ENCODE data around the gene OR2T34.
"Not testable (repeated sequence)": the region's sequence is repeated elsewhere in the genome, so short reads cannot be mapped to it uniquely, and the experiment has no call there.

The OR2T34 gene, protein sequence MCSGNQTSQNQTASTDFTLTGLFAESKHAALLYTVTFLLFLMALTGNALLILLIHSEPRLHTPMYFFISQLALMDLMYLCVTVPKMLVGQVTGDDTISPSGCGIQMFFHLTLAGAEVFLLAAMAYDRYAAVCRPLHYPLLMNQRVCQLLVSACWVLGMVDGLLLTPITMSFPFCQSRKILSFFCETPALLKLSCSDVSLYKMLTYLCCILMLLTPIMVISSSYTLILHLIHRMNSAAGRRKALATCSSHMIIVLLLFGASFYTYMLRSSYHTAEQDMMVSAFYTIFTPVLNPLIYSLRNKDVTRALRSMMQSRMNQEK

DNA sequence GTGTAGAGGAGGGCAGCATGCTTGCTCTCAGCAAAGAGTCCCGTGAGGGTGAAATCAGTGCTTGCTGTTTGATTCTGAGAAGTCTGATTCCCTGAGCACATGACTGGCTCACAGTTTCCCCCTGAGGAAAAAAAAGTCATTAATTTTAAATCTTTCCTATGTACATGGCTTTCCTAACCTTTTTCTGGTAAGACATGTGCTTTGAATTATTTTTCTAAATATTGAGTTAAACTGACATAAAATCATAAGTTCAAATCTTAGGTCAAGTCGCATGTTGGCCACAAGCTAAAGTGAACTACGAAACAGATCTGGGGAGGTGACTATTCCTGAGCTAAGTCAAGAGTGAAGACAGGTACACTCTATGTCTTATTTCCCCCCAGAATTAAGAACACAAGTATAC, at the start of gene OR2T34:
OR2T34 (minus strand) TSS at position 101 of the 400 bp plus-strand sequence; CDS start at position 101, 0 bp downstream.
- DNase-seq (ENCODE audit: low read depth in 1 of 2, low spot score in 1 of 2), result not testable (repeated sequence)

DNA sequence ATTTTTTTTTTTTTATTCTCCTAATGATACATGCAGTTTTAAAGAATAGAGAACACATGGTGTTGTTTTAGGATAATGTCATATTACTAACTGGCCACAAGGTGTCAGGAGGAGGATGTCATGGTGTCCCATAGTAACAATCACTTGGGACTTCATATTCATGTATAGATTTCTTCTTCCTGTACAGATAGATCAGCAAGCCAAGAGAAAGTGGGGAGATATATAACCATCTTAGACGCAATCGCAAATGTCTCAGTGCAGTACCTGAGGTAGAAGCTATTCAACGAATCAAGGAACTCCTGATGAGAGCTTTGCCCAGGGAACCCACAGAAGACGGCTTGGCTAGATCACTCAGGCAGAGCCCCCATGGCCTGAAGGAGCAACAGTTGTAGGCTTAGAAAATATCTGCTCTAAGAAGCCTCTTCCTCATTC, 48.0 kb upstream of the OR2T34 start:
- DNase-seq (ENCODE audit: low read depth in 1 of 2, low spot score in 1 of 2), result no peak

DNA sequence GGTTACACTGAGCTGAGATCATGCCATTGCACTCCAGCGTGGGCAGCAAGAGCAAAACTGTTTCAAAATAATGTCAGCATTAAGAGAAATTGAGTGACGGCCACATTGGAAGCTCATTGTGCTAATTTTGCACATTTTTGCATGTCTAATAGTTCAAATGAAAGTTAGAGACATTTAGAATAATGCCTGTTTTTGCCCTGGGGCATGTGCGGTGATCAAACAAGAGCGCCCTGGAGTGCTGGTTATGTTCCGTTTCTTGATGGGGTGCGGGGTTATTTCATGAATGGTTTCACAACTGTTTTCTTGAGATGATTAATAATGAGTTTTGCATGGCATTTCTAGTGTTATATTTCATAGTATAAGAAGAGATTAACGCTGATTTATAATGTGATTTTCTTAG, 47.2 kb upstream of the OR2T34 start:
- DNase-seq (ENCODE audit: low read depth in 1 of 2, low spot score in 1 of 2), result no peak

DNA sequence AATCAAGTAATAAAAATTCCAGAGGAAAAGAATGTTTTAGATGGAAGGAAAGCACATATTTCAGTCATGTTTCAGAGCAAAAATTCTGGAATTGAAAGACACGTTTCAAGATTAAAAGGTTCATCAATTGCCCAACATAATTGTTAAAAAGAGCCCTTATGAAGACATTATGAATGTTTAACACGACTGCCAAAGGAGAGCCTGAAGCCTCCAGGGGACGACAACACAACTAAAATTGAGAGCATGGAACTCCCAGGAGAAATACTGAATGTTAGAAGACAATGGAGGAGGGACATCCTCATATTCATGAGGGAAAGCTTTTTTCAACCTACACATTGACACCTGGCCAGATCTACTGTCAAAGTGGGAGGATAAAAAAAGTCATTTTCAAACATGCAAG, 44.3 kb upstream of the OR2T34 start:
- DNase-seq (ENCODE audit: low read depth in 1 of 2, low spot score in 1 of 2), result peak in 1 of 2 donors; percentile 34

DNA sequence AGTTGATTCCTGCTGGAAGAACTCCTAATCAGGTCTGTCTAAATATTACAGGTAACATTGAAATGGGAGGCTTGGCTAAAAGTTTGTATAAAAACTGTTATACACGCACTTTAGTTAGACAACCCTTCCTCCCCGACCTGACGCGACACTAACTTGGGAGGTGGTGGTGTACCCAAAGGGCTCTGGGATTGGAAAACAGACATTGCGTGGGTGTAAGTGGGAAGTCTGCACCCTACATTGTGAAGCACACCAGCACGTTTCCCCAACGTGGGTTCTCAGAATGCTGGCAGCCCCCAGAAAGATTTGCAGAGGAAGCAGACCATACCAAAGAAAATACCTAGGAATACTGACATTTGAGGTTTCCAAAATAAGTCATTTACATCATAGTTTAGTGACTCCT, 43.6 kb upstream of the OR2T34 start:
- no peak for DNase-seq (ENCODE audit: low read depth in 1 of 2, low spot score in 1 of 2)

DNA sequence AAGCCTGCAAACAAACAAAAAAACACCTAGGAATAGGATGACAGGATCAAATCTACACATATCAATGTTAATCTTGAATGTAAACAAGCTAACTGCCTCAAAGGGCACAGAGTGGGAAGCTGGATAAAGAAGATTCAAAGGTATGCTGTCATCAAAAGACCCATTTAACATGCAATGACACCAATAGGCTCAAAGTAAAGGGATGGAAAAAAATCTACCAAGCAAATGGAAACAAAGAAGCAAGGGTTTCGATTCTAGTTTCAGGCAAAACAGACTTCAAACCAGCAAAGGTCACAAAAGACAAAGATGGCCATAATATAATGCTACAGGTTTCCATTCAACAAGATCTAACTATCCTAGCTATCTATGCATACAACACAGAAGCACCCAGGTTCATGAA, 39.2 kb upstream of the OR2T34 start:
- DNase-seq (ENCODE audit: low read depth in 1 of 2, low spot score in 1 of 2), result no peak

DNA sequence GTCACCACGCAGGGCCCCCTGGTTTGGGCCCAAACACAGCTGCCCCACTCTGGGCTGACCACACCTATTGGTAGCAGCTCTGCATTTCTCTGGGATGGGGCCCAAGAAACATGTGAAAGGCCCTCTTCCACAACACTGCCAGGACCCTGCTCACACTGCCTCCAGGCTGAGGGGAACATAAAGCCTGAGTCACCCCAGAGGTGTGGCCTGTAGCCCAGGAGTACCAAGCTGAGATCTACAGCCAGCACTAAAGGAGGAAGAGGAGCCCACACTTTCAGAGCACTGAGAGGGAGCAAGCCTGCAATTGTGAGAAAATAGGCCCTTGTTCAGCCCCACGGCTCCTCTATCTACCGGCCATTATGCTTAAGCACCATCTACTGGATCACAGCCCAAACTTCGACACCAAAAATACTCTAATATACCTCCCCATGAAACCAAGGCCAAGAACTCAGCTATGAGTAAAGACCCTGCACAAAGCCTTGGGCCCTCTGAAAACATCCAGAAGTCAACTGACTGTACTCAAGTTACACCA, 37.4 kb upstream of the OR2T34 start:
- DNase-seq (ENCODE audit: low read depth in 1 of 2, low spot score in 1 of 2), result peak in 1 of 2 donors; percentile 1

DNA sequence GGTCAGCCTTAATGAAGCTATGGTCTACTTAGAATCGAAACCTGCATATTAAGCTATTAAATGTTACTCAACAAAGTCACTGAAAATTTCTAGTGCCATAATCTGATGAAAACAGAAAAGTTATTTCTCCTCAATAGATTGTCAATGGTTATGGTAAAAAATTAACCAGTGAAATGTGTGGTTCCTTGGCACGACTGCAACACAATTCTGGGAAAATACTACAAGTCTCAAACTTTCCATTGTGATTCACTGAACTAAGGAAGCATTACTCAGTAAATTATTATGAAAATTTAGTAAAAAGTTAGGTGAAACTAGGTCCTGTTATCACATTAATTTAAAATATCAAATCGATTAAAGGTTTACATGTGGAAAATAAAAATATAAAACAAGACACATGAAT, 35.7 kb upstream of the OR2T34 start:
- DNase-seq (ENCODE audit: low read depth in 1 of 2, low spot score in 1 of 2), result no peak

DNA sequence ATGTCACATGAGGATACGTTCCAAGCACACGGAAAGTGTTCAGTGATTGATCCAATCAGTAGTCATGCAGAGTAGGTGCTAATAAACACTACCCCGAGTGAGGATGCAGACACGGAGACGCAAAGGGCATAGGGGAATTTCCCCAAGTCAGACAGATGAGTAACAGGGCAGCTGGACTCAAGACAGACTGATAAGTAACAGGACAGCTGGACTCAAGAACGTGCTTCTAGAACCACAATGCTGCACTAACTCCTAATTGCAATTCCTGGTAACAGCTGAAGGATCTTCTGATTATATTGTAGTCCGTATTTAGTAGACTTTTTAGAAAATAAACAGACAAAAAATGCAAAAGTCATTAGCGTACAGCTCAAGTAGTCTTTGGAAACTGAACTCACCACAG, 24.8 kb upstream of the OR2T34 start:
- no peak for DNase-seq (ENCODE audit: low read depth in 1 of 2, low spot score in 1 of 2)

DNA sequence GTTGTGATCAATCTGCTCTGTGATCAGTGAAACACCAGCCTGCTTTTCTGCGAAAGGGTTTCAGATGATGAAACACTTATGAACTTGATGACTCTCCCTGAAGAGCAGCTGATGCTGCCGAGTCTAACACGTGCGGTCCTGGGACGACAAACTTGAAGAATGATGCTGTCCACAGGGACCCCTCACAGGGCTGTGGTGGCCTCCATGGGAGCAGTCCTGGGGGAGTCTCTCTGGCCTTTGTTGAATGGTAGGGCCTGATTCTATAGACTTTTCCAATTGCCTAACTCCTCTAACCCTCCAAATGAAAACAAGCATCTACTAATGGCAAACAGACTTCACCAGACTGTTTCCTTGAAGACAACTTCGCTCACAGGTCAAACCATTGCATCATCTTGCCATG, 23.0 kb upstream of the OR2T34 start, which contains the start of gene OR2T10:
OR2T10 (minus strand) TSS at position 112 of the 400 bp plus-strand sequence. CDS start 3,932 bp downstream, outside the sequence.
- no peak for DNase-seq (ENCODE audit: low read depth in 1 of 2, low spot score in 1 of 2)

DNA sequence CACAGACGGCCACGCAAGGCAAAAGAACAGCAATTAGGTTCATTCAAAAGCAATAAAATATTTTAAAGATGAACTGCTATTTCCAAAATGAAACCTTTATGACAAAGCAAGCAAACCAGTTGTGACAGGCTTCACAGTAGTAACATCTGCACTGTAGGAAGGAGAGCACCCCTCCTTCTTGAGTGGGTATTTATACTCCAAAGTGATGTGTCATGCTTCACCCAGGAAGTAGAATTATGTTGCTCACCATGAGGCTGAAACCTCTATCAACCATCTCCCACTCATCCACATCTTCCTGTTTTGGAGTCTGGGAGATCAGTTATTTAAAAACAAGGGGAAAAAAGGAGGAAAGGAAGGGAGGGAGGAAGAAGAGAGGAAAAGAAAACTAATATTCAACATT, 22.1 kb upstream of the OR2T34 start:
- no peak for DNase-seq (ENCODE audit: low read depth in 1 of 2, low spot score in 1 of 2)

DNA sequence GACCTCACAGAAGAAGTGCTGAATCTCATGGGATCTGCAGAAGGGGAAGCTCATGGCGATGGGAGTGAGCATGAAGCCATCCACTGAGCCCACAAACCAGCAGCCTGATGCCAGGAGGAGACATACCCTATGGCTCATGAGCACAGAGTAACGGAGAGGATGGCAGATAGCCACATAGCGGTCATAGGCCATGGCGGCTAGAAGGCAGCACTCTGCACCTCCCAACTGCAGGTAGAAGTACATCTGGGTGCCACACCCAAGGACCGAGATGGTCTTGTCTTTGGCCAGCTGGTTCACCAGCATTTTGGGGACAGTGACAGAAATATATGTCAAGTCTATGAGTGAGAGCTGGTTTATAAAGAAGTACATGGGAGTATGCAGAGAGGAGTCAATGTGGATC, 18.7 kb upstream of the OR2T34 start:
- DNase-seq (ENCODE audit: low read depth in 1 of 2, low spot score in 1 of 2), result no peak

DNA sequence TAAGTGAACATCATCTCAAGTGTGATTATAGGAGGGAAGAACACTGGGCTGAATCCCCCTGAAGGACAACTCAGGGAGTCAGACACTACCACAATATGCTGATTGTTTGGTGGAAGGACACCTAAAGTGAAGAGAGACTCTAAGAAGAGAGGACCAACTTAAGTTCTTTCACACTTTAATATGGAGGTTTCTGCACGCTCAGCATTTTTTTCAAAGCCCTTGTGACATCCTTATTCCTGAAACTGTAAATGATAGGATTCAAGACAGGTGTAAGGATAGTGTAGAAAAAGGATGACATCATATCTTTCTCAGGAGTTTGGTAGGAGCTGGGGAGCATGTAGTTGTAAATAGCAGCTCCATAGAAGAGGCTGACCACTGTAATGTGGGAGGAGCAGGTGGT, 18.1 kb upstream of the OR2T34 start:
- DNase-seq (ENCODE audit: low read depth in 1 of 2, low spot score in 1 of 2), result no peak

DNA sequence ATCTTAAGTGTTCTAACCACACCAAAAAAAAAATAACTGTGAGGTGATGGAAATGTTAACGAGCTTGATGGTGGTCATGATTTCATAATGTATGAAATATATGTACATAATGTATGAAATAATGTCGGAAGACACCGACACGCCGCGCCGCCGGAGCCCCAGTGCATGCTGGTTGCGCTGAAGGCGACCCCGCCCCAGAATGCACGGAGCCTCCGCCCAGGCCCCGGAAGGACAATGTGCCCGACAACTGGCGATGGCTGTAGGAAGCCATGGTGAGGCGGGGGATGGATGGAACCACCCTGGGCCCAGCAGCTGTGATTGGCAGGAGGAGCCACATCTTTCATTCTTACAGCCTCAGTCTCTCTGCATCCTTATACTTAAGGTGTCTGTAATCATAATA, 15.5 kb upstream of the OR2T34 start:
- DNase-seq (ENCODE audit: low read depth in 1 of 2, low spot score in 1 of 2), result no peak

DNA sequence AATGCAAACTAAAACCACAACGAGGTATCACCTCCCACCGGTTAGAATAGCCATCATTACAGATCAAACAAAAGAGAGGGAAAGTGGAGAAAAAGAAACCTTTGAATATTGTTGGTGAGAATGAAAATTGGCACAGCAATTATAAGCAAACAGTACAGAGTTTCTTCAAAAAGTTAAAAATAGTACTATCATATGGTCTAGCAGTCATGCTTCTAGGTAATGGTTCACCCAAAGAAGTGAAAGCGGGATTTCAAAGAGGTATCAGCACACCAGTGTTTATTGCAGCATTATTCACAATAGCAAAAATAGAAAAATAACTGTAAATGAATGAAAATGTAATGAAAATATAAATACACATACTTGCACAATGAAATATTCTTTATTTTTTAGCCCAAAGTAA, 14.8 kb upstream of the OR2T34 start:
- no peak for DNase-seq (ENCODE audit: low read depth in 1 of 2, low spot score in 1 of 2)

DNA sequence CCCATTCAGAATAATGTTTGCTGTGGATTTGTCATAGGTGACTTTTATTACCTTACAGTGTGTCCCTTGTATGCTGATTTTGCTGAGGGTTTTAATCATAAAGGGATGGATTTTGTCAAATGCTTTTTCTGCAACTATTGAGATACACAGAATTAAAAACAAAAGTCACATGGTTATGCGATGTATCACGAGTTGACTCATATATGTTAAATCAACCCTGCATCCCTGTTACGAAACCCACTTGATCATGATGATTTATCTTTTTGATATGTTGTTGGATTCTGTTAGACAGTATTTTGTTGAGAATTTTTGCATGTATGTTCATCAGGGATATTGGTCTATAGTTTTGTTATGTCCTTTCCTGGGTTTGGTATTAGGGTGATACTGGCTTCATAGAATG, 10.7 kb upstream of the OR2T34 start:
- DNase-seq (ENCODE audit: low read depth in 1 of 2, low spot score in 1 of 2), result no peak

DNA sequence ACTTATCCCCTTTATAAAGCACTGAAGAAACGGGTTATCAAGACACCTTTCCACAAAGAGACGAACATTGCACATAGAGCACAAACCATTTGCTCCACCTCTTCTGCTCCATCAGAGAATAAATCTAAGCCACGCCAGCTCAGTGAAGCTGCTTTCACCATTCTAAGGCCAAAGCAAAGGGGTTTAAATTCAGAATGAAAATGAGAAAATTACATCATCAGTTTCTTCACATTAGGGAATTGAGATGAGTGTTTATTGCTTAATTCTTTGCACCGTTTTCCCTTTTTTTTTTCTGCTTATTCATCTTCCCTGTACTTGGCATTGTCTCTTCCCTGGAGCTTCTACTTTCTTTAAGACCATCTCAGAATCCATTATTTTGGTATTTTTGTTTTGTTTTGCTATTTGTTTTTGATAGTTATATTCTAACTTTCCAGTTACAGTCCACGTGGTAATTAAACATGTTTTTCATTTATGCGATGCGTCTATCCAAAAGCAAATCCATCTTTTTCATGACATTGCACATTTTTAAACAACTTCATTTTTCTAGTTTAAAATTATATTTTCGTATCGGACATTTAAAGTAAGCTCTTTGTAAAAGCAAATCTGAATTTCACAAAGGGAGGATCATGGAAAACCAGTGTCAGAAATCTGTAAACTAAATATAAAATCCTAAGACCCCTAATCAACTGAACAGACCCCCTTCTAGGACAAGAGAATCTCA, 1.9 kb upstream of the OR2T34 start:
- no peak for DNase-seq (ENCODE audit: low read depth in 1 of 2, low spot score in 1 of 2)

DNA sequence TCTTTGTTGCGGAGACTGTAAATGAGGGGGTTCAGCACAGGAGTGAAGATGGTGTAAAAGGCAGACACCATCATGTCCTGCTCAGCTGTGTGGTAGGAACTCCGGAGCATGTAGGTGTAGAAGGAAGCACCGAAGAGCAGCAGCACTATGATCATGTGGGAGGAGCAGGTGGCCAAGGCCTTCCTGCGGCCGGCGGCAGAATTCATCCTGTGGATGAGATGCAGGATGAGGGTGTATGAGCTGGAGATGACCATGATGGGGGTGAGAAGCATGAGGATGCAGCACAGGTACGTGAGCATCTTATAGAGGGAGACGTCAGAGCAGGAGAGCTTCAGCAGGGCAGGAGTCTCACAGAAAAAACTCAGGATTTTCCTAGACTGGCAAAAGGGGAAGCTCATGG, 701 bp downstream of the OR2T34 start:
- not testable (repeated sequence) for DNase-seq (ENCODE audit: low read depth in 1 of 2, low spot score in 1 of 2)

DNA sequence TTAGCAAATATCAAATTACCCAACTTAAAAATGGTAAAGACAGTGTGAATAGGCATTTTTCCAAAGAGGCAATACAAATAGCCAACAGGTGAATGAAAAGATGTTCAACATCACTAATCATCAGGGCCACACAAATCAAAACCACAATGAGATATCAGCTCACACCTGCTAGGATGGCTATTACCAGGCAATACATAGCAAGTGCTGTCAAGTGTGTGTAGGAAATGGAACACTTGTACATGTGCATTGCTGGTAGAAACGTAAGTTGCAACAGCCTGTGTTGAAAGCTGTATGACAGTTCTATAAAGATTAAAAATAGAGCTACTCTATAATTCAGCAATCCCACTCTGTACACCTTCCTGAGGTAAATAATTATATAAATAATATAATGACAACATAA, 2.5 kb downstream of the OR2T34 start:
- DNase-seq (ENCODE audit: low read depth in 1 of 2, low spot score in 1 of 2), result not testable (repeated sequence)

DNA sequence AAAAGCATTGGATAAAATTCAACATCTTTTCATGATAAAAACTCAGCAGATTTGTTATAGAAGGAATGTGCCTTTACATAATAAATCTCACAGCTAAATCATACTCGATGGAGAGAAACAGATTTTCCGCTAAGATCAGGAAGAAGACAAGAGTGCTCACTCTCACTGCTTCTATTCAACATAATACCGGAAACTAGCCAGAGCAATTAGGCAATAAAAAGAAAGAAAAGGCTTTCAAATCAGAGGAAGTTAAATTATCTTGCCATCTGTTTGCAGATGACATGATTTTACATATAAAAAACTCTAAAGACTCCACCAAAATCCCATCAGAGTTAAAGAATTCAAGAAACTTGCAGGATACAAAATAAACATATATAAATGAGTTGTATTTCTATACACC, 3.7 kb downstream of the OR2T34 start:
- DNase-seq (ENCODE audit: low read depth in 1 of 2, low spot score in 1 of 2), result not testable (repeated sequence)

DNA sequence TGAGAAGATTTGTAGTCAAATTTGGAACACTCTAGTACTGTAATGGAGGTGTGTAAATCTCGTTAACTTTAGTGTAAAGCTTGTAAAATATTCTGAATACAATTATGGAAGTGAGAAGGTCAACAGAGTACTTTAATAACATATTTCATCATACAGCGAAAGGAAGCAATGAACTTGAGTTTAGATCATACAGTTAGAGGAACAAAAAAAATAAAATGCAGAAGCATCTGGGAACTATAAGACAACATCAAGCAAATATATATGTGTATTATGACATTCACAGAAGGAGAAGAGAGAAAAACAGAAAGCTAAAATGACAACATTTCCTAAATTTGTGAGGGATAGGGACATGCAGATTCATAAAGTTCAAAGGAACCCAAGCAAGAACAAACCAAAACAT, 5.5 kb downstream of the OR2T34 start:
- not testable (repeated sequence) for DNase-seq (ENCODE audit: low read depth in 1 of 2, low spot score in 1 of 2)
